GM19240 (cell line): ENCODE data around the gene HMCES.
"Not testable (repeated sequence)": the region's sequence is repeated elsewhere in the genome, so short reads cannot be mapped to it uniquely, and the experiment has no call there.

Experiments
- DNase-seq: peaks from one replicate; pipeline ENCODE4 v3.0.0; 2011; ENCODE audit warnings: low spot score; ENCODE audit not compliant: insufficient read length

Gene HMCES

DNA sequence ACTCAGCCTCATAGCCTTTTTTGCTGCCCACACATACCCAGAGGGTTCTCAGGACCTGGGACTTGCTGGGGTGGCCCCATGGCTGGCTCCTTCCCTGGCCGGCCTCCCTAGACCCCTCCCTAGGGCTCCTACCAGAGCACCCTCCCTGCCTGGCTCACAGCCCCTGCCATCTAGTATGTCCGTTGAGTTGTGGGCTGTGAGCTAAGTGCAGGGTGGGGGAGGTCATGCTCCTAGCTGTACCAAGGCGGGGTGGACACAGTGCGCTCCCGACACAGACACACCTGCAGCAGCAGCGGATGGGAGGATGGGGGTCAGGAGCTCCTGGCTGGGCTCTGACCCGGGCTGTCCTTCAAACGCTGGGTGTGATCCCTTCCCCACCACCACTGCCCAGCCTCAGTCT is 41.6 kb downstream of the HMCES start:
- no peak for DNase-seq

DNA sequence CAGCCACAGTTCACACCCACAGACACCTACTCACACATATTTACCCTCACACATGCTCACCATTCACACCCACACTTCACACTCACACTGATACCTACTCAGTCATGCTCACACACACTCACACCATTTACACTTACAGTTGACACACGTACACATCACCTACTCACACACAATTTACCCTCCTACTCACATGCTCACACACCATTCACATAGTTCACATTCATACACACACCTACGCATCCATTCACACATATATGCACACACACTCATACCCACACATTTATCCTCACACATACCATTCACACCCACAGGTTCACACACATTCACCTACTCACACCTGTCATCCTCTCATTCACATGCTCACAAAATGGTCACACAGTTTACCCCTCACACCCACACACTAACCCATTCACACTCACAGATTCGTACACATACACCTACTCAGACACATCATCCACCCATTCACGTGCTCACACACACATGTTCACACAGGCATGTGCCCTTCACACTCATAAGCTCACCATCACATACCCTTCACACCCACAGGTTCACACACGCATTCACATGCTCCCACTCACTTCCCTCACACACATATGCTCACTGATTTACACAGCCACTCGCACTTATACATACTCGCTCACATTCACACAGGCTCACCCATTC is 42.3 kb downstream of the HMCES start:
- no peak for DNase-seq

DNA sequence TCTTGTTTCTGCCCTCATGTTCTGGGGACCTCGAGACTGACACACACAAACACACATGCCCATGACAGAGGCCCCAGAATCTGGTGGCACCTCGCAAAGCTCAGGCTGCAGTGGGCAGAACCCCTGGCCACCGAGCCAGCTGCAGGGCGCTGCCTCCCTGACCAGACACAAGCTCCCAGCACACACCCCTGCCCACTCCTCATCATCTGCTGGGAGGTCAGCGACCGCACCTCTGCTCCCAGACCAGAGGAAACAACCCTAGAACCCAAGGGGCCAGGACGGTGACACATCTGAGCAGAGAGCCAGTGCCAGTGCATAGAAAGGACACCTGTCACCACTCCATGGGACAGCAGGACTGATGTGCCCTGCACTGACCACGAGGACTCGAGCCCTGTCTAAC is 43.2 kb downstream of the HMCES start:
- DNase-seq, result no peak

DNA sequence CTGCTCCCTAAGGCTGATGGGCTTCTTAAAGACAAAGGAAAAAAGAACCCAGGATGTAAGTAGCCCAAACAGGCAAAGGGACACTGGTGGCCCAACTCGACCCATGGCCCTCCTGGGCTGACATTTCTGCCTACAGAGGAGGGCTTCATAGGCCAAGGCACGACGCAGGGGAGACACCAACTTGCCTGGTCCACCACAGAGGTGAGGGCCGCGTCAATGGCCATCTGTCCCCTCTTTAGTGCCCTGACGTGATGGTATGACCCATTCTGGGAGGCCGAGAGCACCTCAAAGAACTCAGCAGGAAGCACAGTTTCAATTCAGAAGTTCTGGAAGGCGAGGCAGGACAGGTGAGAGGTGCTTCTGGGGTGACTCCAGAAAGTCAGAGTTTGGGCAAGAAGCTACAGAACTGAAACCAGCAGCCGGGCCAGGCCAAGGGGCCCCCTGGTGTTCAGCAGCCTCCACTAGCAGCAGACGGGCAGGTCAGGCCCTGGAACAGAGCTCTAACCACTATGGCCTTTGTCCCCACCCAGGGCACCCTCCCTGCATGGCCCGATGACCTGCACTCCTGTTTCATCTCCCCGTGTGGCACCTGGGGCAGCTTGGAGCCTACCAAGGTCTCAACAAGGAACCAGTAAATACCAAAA is 45.1 kb downstream of the HMCES start:
- peak; percentile 61 for DNase-seq

DNA sequence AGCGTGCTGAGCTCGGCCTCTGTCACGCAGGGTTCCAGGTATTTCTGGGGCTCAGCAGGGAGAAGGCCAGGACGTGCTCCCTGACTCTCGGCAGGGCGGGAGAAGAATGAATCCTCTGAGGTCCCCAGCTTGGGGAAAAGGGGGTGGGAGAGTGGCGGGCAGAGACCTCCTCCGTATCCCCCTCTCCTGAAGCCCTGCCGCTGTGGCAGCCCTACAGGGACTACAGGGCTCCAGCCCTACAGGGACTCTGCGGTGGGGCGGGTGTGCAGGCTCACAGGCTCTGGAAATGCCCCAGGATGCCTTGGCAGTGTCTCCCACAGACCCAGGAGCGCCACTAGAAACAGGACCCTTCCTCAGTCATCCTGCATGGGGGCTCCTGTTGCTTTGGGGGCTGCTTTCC is 46.2 kb downstream of the HMCES start:
- no peak for DNase-seq

DNA sequence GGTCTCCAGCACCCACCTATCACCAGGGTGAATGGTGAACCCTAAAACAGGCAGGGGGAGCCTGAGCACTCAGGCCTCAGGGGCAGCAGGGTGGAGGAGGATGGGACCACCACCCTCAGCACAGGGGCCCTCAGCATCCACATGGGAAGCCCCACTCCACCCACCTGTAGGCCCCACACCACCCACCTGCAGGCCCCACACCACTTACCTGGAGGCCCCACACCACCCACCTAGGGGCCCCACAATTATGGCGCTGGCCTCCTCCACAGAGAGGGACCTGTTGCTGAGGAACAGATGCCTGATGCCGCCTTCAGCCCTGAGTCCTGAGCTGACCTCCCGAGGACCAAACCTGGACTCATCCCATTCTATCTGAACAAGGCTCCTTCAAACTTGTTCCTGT is 46.7 kb downstream of the HMCES start:
- no peak for DNase-seq

DNA sequence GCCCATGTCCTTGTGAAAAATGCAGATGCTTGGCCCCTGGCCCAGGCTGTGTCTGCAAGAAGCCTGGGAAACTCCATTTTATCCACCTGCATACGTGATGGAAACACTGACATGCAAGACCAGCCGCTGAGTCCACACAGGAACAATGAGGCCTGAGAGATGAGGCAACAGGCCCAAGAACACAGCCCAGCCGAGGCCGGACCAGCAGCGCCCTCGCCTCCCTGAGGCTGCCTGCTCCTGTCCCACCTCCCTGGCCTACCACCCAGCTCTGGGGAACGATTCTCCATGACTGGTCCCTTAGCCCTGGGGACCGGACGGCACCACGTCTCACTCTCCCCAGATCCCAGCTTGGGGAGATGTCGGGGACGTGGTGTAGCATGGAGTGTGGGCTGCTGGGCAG is 47.5 kb downstream of the HMCES start:
- DNase-seq, result no peak

DNA sequence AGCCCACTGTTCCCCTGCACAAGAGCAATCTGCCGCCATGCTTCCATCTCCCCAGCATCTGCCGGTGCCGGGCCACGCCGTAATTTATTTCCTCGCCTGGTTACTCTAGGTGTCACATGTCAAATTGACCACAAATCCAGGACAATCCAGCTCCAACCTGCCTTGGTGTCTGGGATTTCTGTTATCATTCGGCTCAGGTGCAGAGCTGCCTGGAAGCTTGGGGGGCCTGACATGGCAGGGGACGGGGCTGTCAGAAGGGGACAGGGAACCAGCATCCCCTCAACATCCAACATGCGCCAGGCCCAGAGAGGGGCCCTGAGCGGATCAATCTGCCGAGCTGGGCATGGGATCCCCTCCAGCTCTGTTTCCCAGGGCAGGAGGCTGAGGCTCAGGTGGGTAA is 47.9 kb downstream of the HMCES start:
- no peak for DNase-seq

DNA sequence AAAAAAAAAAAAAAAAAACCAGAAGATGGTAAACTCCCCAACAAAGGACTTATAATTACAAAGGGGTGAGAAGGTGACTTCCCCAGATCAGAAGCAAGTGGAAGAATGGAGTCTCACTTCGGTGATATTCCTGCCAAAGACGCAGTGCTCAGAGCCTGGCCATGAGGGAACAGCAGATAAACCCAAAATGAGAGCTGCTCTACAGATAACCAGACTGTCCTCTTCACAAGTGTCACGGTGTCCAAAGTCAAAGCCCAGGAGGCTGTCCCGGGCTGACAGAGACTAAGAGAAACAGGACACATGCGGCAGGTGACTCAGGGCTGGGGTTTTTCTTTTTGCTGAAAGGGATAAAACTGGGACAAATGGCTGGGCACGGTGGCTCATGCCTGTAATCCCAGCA is 48.8 kb downstream of the HMCES start:
- DNase-seq, result no peak

DNA sequence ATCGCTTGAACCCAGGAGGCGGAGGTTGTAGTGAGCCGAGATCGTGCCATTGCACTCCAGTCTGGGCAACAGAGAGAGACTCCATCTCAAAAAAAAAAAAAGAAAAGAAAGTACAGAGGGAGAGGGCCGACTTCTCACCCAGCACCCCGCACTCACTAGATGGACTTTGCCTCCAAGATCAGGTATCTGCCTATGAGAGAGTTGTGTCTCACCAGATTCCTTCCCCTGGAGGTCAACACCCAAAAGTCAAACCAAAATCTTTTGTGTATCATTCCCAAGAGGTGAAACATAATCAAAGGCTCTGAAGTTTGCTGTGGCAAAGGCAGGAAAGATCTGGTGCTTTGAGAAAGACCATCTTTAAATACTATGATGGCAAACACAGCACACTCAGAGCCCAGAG is 51.2 kb downstream of the HMCES start:
- no peak for DNase-seq

DNA sequence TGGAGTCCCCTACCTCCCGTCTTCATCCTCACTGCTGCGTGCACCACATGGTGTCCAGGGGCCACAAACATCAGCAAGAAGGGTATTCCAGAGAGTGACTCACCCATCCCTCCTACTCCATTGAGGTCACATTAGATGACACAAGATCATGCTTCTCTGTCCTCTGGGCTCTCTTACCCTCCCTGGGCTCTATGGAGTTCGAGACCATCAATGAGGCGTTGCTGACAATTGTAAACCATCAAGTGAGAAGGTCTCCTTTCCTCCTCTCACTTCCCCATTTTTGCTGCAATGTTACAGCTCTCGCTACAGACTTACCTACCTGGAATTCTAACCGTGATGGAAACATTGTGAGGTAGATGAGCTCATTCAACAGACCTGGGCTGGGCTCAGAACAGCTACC is 51.7 kb downstream of the HMCES start:
- DNase-seq, result no peak

DNA sequence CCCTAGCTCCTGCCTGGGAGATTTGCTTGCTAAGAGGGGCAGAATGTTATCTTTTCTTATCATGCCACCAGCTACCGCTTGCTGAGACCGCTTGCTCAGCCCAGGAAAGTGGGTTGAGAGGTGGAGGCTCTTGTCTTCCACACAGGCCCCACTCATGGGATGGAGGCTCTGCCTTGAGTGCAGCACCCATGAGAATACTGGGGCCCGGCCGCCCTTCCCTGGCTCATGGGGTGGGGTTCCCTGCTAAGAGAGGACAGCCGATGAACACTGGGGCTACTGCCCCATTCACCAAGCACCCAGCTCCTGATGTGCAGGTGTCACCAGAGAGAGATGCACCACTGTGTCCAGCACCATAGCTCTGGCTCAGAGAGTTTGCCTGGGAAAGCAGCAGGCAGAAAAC is 55.2 kb downstream of the HMCES start:
- no peak for DNase-seq

DNA sequence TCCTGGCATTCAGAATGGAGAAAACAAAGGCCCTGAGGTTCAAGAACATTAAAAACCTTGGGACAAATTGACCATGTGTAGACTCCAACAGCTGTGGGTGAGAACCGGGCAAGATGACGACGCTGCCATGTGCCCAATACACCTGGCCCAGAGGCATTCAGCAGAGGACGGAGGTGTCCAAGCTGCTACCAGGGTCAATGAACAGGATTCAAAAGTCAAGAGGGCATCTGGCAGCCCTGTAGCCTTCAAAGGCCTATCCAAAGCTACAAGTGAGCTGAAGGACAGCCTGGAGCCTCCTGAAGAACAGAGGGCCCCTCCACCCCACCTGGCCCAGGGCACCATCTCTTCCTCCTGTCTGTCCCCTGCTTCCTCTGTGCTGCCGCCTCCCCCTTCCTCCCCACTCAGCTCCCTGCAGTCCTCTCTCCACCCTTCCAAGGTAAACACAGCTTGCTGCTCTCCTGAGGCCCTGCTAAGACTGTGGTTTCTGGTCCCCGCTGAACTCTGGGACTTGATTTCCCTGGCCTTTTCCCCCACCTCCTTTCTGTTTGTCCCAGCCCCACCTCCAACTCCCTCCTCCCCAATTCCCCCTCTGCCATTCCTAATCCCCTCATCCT is 57.5 kb downstream of the HMCES start:
- no peak for DNase-seq

DNA sequence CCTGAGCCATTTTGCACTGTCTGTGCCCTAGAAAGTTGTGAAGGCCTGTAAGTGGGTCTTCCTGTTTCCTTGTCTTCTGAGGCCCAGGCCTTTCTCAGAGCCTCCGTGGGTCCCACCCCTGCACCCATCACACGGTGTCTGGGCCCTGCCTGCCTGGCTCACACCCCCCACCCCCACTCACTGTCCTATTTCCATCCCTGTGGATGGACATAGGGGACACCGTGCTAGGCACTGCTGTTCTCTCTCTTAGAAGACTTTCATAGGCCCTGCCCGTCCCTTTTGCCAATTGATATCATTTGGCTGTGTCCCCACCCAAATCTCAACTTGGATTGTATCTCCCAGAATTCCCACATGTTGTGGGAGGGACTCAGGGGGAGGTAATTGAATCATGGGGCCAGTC is 59.0 kb downstream of the HMCES start:
- not testable (repeated sequence) for DNase-seq

DNA sequence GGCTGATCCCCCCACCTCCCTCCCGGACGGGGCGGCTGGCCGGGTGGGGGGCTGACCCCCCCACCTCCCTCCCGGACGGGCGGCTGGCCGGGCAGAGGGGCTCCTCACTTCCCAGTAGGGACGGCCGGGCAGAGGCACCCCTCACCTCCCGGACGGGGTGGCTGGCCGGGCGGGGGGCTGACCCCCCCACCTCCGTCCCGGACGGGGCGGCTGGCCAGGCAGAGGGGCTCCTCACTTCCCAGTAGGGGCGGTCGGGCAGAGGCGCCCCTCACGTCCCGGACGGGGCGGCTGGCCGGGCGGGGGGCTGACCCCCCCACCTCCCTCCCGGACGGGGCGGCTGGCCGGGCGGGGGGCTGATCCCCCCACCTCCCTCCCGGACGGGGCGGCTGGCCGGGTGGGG is 60.5 kb downstream of the HMCES start:
- DNase-seq, result not testable (repeated sequence)

DNA sequence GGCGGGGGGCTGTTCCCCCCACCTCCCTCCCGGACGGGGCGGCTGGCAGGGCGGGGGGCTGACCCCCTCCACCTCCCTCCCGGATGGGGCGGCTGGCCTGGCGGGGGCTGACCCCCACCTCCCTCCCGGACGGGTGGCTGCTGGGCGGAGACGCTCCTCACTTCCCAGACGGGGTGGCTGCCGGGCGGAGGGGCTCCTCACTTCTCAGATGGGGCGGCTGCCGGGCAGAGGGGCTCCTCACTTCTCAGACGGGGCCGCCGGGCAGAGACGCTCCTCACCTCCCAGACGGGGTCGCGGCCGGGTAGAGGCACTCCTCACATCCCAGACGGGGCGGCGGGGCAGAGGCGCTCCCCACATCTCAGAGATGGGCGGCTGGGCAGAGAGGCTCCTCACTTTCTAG is 61.2 kb downstream of the HMCES start:
- not testable (repeated sequence) for DNase-seq

DNA sequence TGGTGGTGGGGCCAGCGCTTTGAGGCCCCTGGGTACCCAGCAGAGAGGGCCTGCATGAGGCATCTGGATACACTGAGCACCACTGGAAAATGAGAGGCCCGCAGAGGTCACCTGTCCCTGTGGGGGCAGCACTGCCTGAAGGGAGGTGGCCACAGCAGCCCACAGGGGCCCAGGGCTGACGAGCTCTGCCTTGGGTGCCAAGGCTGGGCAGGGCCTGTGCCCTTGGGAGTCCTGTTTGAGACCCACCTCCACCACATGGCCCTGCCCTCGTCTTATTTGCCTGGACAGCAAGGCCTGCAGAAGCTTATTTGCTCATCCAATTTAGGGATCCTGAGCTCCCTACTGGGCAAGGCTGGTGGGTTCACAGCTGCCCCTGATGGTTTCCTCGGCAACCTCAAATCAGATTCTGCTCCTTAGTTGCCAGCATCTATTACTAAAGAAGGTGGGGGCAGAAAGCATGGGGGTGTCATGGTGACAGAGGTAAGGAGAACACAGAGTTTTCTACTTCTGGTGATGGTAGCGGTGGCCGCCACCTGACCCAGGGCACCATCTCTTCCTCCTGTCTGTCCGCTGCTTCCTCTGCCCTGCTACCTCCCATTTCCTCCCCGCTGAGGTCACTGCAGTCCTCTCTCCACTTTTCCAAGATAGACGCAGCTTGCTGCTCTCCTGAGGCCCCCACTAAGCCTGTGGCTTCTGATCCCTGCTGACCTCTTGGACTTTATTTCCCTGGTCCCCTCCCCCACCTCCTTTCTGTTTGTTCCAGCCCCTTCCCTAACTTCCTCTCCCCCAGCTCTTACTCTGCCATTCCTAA is 62.9 kb downstream of the HMCES start:
- no peak for DNase-seq

DNA sequence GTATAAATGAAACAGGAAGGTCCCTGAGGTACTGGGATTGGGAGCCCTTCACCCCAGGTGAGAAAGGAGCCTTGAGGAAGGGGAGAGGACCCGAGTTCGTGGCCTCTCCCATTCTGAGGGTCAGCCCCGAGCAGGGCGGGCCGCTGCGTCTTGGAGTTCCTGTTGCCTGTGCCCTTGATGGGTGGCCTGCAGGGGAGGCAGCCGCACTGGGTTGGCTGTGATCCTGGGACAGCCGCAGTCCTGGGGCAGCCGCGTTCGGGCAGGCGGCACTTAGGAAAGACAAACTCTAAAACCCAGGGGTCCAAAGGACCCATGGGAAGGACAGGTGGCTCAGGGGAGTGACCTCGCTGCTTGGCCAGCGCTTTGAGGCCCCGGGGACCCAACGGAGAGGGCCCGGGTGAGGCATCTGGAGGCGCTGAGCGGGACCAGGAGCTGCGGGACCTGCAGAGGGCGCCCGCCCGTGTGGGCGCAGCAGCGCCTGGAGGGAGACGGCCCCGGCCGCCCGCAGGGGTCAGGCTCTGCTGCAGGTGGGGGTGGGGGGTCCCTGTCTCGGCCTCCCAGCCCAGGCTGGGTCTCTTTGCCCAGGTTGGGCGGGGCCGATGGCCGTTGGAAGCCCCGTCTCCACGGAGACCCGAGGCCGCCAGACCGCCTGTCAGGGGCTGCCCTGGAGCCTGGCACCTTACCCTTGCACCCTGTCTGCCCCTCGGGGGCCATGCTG is 65.1 kb downstream of the HMCES start:
- DNase-seq, result no peak

DNA sequence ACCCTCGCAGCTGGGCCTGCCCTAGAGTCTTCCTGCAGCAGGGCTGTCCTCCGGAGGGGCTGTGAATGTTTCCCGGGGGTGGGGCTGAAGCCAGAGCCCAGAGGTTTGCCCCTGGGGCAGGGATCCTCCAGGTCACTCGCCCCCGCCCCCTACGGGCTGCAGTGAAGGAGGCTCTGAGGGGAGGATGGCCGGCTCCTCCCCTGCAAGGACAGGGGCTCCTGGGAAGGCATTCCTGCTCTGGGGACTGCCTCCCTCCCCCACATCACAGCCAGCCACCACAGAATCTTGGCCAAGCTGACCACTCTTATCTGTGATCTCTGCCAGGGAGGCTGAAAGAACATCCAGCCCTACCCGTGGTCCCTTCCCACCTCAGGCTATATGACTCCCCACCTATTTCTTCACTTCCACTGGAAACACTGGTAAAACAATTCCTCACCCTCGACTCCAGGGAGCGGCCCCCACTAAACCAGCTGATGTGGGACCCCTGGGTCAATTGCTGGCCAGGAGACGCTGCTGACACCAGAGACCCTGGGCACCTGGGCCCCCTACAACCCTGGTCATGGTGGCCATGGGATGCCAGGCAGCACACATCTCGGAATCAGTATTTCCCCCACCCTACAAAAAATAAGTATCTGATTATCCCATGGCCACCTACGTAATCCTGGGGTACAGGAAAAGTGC is 66.0 kb downstream of the HMCES start:
- no peak for DNase-seq

DNA sequence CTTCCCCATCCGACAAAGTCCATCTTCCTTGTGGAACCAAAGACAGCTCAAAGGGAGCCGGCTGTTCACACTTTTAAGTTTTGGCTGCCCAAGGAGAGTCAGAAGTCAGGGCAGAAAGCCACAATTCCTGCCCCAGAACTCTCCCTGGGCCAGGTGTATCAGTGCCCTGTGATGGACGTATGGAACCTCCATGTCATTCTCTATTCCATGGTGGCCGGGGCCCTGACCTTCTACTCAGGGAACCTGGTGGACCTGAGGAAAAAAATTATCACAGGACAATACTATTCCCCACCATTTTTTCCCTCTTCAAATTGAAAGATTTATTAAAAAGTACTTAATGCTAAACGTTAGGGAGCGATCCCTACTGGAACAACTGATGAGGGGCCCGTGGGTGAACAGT is 66.6 kb downstream of the HMCES start:
- DNase-seq, result no peak

DNA sequence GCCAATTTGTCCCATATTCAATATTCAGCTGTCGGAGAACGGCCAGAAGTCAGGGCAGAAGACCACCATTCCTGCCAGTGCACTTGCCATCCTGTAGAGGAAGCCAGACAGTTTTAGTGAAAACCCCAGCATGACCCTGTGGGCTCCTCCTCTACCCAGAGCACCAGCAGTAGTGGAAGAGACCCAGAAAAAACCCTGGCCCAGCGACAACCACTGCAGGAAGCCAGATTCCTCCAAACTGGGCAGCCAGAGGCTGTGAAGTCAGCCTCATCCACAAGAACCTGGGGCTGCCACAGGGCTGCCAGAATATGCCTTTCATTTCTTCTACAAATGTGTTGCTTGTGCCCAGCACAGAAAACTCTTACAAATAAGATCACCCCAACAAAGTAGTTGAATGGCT is 67.3 kb downstream of the HMCES start:
- DNase-seq, result no peak
